ENCODE results near the gene GPR183.

The GPR183 gene

DNA sequence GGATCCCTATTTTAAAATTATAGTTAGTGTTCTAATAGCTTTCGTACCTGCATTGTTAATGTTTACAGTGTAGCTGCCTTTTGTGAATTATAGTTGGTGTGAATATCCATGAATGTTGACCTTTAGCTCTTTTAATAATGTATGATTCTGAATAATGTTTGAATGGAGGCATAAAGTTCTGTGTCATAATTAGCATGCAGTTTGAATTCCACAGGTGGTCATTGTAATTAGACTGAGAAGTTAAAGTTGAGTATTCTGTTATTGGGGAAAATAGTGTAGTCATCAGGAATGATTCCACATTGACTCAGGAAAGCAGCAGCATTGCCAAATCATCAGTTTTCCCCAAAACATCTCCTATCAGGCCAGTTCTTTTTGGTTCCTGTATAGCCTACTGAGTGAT, 61.1 kb downstream of the GPR183 start:
- DNase-seq (ENCODE audit: low read depth): no peak
